HEK293T (cell line): ENCODE measurements around the gene VPS16.

Source experiments
- FOXK2 ChIP-seq: fragments of 450-650 bp; IDR thresholded peaks from 2 replicates; pipeline ENCODE4 v1.6.1; 2016; ENCODE audit warnings: mild to moderate bottlenecking
- SP1 ChIP-seq: fragments of 450-650 bp; IDR thresholded peaks from 2 replicates; pipeline ENCODE4 v1.6.1; 2017

DNA sequence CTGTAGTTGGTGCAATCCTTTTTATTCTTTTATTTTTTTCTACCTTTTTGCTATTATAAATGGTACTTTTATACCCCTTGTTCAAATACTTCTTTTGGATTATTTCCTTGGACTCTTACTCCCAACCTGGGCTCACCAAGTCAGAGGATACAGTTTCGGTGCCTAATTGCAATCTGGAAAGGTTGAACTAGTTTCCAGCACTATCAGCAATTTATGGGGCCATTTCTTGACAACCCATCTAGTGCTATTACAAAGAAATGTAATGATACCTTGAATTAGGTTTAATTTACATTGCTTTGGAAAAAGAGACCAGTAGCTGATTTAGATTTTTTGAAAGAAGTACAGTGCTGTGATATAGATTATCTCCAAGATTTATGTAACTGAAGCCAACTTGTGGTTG, 38.0 kb downstream of the VPS16 start:
- TF ChIP-seq SP1: no peak
- no peak for TF ChIP-seq FOXK2
